ENCODE measurements around the gene HIBADH.

DNA sequence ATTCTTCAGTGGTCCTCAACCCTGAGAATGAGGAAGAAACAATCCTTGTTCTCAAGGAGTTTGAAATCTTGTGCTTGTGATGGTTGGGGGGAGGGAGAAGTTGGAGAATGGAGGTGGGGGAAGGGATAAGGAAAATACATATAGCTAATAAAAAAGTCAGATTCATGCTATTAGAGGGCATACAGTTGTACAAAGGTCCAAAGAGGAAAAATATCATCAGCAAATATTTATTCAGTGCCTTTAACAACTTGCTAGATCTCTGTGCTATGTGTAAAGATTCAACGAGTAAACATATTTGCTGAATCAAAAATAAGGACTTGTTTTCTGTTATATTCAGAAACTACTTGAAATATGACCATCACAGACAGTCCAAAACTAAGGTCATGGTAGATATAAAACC is 114.4 kb downstream of the HIBADH start:
- TF ChIP-seq, protein P1, sequence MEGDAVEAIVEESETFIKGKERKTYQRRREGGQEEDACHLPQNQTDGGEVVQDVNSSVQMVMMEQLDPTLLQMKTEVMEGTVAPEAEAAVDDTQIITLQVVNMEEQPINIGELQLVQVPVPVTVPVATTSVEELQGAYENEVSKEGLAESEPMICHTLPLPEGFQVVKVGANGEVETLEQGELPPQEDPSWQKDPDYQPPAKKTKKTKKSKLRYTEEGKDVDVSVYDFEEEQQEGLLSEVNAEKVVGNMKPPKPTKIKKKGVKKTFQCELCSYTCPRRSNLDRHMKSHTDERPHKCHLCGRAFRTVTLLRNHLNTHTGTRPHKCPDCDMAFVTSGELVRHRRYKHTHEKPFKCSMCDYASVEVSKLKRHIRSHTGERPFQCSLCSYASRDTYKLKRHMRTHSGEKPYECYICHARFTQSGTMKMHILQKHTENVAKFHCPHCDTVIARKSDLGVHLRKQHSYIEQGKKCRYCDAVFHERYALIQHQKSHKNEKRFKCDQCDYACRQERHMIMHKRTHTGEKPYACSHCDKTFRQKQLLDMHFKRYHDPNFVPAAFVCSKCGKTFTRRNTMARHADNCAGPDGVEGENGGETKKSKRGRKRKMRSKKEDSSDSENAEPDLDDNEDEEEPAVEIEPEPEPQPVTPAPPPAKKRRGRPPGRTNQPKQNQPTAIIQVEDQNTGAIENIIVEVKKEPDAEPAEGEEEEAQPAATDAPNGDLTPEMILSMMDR (IDR thresholded peaks at IDR 0.05; ENCODE audit: insufficient read depth, low read length): no peak
- TF ChIP-seq, protein P2, sequence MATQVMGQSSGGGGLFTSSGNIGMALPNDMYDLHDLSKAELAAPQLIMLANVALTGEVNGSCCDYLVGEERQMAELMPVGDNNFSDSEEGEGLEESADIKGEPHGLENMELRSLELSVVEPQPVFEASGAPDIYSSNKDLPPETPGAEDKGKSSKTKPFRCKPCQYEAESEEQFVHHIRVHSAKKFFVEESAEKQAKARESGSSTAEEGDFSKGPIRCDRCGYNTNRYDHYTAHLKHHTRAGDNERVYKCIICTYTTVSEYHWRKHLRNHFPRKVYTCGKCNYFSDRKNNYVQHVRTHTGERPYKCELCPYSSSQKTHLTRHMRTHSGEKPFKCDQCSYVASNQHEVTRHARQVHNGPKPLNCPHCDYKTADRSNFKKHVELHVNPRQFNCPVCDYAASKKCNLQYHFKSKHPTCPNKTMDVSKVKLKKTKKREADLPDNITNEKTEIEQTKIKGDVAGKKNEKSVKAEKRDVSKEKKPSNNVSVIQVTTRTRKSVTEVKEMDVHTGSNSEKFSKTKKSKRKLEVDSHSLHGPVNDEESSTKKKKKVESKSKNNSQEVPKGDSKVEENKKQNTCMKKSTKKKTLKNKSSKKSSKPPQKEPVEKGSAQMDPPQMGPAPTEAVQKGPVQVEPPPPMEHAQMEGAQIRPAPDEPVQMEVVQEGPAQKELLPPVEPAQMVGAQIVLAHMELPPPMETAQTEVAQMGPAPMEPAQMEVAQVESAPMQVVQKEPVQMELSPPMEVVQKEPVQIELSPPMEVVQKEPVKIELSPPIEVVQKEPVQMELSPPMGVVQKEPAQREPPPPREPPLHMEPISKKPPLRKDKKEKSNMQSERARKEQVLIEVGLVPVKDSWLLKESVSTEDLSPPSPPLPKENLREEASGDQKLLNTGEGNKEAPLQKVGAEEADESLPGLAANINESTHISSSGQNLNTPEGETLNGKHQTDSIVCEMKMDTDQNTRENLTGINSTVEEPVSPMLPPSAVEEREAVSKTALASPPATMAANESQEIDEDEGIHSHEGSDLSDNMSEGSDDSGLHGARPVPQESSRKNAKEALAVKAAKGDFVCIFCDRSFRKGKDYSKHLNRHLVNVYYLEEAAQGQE (IDR thresholded peaks at IDR 0.05; ENCODE audit: insufficient replicate concordance, low read depth): no peak
- TF ChIP-seq SPI1 (IDR thresholded peaks at IDR 0.05; ENCODE audit: borderline replicate concordance, low read depth): no peak
